Stimulated activated naive CD4-positive, alpha-beta T cell (primary cell): ENCODE data around the gene PEMT.
A peak's percentile ranks its signal among the peaks of the same experiment; 100 is the strongest.

Source experiments
- DNase-seq, 6 experiments: peaks; one replicate each; lab custom pipeline; 2025; lab: John Stamatoyannopoulos, UW

PEMT gene

GRCh38 chr17:17605083-17605728 lies 13.7 kb upstream of the PEMT start:
- DNase-seq, result no peak

- no peak for DNase-seq
Observed at GRCh38 chr17:17603895-17604225, 12.4 kb upstream of the PEMT start.

GRCh38 chr17:17603178-17603894 lies 11.8 kb upstream of the PEMT start:
- no peak for DNase-seq

DNA sequence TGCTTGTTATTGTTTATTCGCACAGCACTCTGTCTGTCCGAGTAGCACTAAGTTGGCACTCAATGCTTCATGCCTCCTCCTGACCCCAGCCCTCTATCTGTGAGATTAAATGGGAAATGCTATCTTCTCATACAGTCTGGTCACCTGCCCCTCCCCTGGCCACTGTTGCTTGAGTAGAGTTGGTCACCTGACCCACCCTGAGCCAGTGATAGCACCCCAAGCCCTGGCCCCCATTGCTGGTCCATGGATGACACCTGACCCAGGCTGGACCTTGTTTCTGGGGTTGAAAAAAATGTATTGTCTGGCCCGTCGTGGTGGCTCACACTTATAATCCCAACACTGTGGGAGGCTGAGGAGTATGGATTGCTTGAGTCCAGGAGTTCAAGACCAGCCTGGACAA lies 8.5 kb upstream of the PEMT start:
- DNase-seq, result no peak

DNA sequence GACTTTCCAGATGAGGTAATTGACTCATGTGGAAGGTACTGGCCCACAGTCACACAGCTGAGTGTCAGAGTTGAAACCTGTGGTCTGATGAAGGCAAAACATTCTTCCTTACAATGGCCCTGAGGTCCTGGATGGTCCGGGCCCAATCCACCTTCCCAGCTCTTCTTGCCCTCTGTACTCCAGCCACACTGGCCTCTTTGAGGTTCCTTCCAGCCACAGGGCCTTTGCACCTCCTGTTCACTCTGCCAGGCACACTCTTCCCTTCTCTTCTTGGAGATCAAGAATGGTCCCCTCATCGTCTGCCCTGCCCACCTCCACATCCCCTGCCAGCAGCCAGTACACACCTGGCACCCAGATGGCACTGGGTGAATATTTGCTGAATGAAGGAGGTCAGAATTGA lies 6.5 kb upstream of the PEMT start:
- DNase-seq, result no peak

DNA sequence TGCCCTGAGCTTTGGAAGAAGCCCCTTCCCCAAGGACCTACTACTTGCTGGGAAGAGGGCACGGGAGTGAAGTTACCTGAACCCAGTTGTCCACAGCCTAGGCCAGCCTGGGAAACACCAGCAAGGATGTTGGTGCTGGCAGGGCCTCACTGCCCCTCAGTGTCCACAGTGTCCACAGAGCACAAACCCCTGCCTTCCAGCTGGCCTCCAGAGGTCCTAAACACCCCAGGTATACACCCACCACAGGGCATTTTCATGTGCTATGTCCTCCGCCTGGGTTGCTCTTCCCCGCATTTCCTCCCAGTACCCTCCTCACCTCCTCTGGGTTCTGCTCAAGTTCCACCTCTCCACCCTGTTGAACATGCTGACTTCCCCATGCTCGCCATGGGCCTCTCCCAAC lies 4.2 kb upstream of the PEMT start:
- DNase-seq, result no peak

GRCh38 chr17:17593222-17593620 lies 1.7 kb upstream of the PEMT start:
- no peak for DNase-seq

GRCh38 chr17:17590883-17591354 lies 589 bp downstream of the PEMT start:
- DNase-seq, result peak in 1 of 6 experiments; percentile 38

GRCh38 chr17:17590141-17590751 lies 1.3 kb downstream of the PEMT start:
- no peak for DNase-seq

GRCh38 chr17:17587614-17588337 lies 3.7 kb downstream of the PEMT start:
- no peak for DNase-seq

- no peak for DNase-seq
Observed at GRCh38 chr17:17582372-17582771, 9.1 kb downstream of the PEMT start.

DNA sequence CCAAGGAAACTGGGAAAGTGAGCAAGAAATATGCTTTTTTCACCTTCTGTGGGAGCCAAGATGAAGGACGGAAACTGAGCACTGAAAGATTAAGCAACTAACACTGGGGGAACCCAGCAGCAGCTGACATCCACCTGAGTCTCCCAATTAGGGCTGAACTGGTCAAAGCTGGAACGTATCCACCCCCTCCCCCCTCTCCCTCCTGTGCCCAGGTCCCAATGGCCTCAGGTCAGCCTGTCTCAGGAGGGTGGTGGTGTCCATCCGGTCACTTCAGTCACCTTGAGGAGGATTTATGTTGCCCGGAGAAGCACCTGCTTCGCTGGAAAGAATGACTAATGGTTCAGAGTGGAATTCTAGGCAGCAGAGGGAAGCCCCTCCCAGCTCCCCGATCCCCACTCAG lies 10.0 kb downstream of the PEMT start:
- no peak for DNase-seq

DNA sequence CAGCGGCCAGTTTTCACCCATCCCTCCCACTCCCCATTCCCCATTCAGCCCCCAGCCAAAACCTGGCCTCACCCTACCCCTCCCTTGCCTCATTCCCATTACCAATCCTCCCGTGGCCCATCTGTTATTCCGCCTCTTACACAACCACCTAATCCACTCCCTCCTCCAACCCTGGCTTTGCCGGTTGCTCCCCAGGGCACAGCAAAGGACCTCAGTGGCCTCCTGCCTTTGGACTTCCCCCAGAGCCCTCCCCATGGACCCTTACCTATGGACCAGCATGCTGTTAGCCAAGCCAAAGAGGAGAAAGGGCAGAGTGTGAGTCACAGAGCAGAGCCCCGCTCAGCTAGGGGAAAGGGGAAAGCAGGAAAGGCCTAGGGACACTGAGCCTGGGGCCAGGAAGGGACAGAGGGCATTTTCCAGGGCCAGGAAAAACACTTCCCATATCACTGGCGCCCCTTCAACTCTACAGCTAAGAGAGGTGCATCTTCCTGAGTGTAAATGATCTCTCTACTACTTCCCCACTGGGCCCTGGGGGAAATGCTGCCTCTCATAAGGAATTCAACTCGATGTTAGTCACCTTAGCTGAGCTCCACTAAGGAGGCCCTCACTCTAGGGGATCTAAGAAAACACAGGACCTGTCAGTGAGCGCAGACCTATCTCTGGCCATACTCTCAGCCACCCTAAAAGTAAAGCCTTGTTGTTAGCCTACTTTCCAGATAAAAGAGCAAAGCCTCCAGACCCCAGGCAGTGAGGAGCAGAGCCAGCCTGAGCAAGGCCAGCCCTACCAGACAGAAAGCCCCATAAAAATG lies 10.6 kb downstream of the PEMT start:
- DNase-seq, result no peak

DNA sequence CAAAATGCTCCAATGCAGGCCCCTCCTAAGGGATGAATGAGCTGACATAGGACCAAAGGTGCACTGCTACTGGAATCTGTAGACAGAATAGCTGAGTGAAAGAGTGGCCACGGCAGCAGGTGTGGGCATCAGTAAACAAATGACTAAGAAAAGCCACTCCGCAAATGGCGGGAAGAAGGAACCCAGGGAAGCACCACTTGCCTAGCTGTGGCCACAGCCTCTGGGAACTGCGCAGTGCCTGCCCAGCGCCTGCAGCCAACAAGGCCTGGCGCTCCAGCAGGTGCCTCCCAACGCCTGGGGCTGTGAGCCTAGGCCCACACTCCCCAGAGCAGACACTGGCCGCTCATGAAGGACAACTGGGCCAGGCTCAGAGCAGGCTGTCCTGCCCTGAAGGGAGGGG lies 11.8 kb downstream of the PEMT start:
- DNase-seq, result no peak

- no peak for DNase-seq
Observed at GRCh38 chr17:17577373-17577772, 14.1 kb downstream of the PEMT start.

GRCh38 chr17:17576772-17577234 lies 14.7 kb downstream of the PEMT start:
- DNase-seq, result no peak

GRCh38 chr17:17575360-17576251 lies 15.9 kb downstream of the PEMT start:
- no peak for DNase-seq

DNA sequence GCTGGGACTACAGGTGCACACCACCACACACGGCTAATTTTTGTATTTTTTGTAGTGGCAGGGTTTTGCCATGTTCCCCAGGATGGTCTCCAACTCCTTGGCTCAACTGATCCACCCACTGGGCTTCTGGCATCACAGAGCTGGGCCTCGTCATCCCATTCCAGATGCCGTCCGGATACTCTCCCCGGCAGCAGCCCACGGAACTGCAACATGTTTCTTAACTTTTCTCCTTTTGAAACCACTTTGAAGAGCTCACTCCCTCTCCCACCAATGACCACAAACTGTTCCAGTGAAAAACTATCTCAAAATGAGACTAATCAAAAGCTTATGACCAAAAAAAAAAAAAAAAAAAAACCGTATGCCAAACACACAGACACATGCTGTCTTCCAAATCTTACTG lies 17.6 kb downstream of the PEMT start:
- no peak for DNase-seq

DNA sequence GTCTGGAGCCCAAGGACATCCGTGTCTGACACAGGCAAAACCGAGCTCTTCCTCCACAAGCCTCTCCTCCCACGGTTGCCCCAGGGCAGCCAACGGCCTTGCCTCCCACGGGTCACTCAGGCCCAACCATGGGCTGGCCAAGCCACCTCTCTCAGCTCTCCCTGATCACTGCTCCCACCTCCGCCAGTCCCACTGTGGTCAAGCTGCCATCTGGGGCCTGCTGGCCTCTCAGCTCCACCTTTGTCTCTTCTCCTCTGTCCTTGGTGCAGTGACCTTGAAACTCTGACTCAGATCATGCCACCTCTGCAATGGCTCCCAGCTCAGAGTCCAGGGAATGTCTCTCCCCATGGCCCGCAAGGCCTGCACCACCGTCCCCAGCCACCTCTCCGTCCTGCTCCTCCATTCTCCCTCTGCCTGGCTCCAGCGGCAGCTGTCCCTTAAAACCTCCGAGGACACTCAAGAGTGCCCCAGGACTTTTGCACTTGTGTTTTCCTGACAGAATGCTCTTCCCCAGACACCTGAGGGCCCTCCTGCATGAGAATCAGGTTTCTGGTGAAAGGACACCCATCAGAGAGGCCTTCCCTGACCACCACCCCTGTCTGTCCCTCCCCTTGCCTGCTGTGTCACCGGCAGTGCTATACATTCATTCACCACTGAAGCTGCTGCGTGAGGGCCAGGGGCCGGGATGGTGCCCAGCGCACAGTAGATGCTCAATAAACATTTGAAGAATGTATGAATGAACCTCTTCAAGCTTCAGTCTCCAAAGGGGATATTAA lies 19.3 kb downstream of the PEMT start:
- DNase-seq, result no peak
